AG10803 (cell line): ENCODE data around the gene TMUB1.
A peak's percentile ranks its signal among the peaks of the same experiment; 100 is the strongest.

Experiments used
- DNase-seq: peaks from one replicate; pipeline ENCODE4 v3.0.0; 2010; ENCODE audit warnings: low read depth
- H3K4me3 ChIP-seq: 2 replicates; pipeline ENCODE4 v1.5.1; 2011; ENCODE audit warnings: mild to moderate bottlenecking, low read length, control low read depth
- CTCF ChIP-seq: conservative IDR thresholded peaks from 2 replicates; pipeline ENCODE4 v1.5.1; 2011; ENCODE audit warnings: mild to moderate bottlenecking, low read length, control low read depth, inconsistent platforms

TMUB1 gene

GRCh38 chr7:151110236-151110940 lies 27.1 kb upstream of the TMUB1 start:
- no peak overlapping the region for H3K4me3 ChIP-seq
- DNase-seq, result no peak
- no peak for TF ChIP-seq CTCF

- DNase-seq, result peak; percentile 59
- no peak for TF ChIP-seq CTCF
- H3K4me3 ChIP-seq, result no peak overlapping the region
Observed at GRCh38 chr7:151109094-151110048, 26.1 kb upstream of the TMUB1 start.

- TF ChIP-seq CTCF, result no peak
- H3K4me3 ChIP-seq, result no peak overlapping the region
- DNase-seq, result no peak
Observed at GRCh38 chr7:151107882-151108281, 24.6 kb upstream of the TMUB1 start.

GRCh38 chr7:151104411-151105235 lies 21.3 kb upstream of the TMUB1 start:
- no peak for TF ChIP-seq CTCF
- no peak overlapping the region for H3K4me3 ChIP-seq
- peak; percentile 87 for DNase-seq

- TF ChIP-seq CTCF, result no peak
- no peak overlapping the region for H3K4me3 ChIP-seq
- DNase-seq, result no peak
Observed at GRCh38 chr7:151103973-151104372, 20.7 kb upstream of the TMUB1 start.

- H3K4me3 ChIP-seq, result no peak overlapping the region
- no peak for DNase-seq
- TF ChIP-seq CTCF, result no peak
Observed at GRCh38 chr7:151102991-151103390, 19.7 kb upstream of the TMUB1 start.
